Fibroblast of lung (primary cell): ENCODE results near the gene CREB3. TPM values are rescaled to one million over a fixed set of nuclear protein-coding genes. Genes with fewer than 3 reads are reported as not detected.

ENCODE experiments used
- DNase-seq, 2 donors: peaks; one replicate each; pipeline versions ENCODE4 v3.0.0 to v3.0.0-alpha.2; 2010; ENCODE audit warnings: low read depth in 2 of 2
- H2AFZ ChIP-seq: 2 replicates; pipeline ENCODE4 v1.5.1; 2012; ENCODE audit warnings: low read length, control low read depth, inconsistent platforms
- H3K27ac ChIP-seq: 2 replicates; pipeline ENCODE4 v1.5.1; 2011; ENCODE audit warnings: low read length, control low read depth; ENCODE audit not compliant: insufficient read depth
- H3K27me3 ChIP-seq: 2 replicates; pipeline ENCODE4 v1.5.1; 2011; ENCODE audit warnings: mild to moderate bottlenecking, low read length; ENCODE audit not compliant: control insufficient read depth, insufficient read depth
- H3K36me3 ChIP-seq: 2 replicates; pipeline ENCODE4 v1.5.1; 2011; ENCODE audit warnings: low read length; ENCODE audit not compliant: control insufficient read depth, insufficient read depth
- H3K4me1 ChIP-seq: 2 replicates; pipeline ENCODE4 v1.5.1; 2011; ENCODE audit warnings: low read length; ENCODE audit not compliant: control insufficient read depth, insufficient read depth; ENCODE audit errors: extremely low read depth
- H3K4me2 ChIP-seq: 2 replicates; pipeline ENCODE4 v1.5.1; 2011; ENCODE audit warnings: low read length, control low read depth; ENCODE audit not compliant: insufficient read depth; ENCODE audit errors: extremely low read depth
- H3K4me3 ChIP-seq, 4 experiments: fragments of 200-600 bp in 1 of 4; sonication (generic) in 1 of 4; replicated peaks in 1 of 4; 2 replicates each; pipeline ENCODE4 v1.5.1; 2011 to 2016; ENCODE audit warnings: low read length in 4 of 4, low read depth in 3 of 4, mild to moderate bottlenecking in 3 of 4, control low read depth in 2 of 4, inconsistent platforms in 1 of 4, mixed read lengths in 1 of 4; ENCODE audit not compliant: insufficient read depth in 1 of 4; ENCODE audit errors: control extremely low read depth in 1 of 4
- H3K79me2 ChIP-seq: 2 replicates; pipeline ENCODE4 v1.5.1; 2012; ENCODE audit warnings: mild to moderate bottlenecking, low read length, inconsistent platforms; ENCODE audit not compliant: control insufficient read depth, insufficient read depth
- H3K9ac ChIP-seq: 2 replicates; pipeline ENCODE4 v1.5.1; 2011; ENCODE audit warnings: mild to moderate bottlenecking, low read length, control low read depth; ENCODE audit not compliant: insufficient read depth
- H3K9me3 ChIP-seq: 2 replicates; pipeline ENCODE4 v1.5.1; 2012; ENCODE audit warnings: low read depth, low read length; ENCODE audit not compliant: control insufficient read depth, insufficient read depth
- H4K20me1 ChIP-seq: 2 replicates; pipeline ENCODE4 v1.5.1; 2011; ENCODE audit warnings: low read length; ENCODE audit not compliant: control insufficient read depth, insufficient read depth; ENCODE audit errors: extremely low read depth
- EZH2 ChIP-seq: IDR thresholded peaks from 2 replicates; pipeline ENCODE4 v1.5.1; 2012; ENCODE audit warnings: low read length, control low read depth, mild to moderate bottlenecking; ENCODE audit errors: missing control alignments
- polyA plus RNA-seq, 2 donors: library from polyadenylated mRNA; depleted of rRNA in 1 of 2; stranded (reverse) in 1 of 2; unstranded in 1 of 2; fragments of >200 nt; gene quantifications; 2 replicates each; pipeline ENCODE4 v1.2.1, GENCODE V29; 2011 to 2012; ENCODE audit warnings: missing spikeins in 1 of 2
- total RNA-seq: library from RNA; depleted of rRNA; stranded (reverse); fragments of >200 nt; gene quantifications from 2 replicates; pipeline ENCODE4 v1.2.1, GENCODE V29; 2014
- TF ChIP-seq, protein P1 (sequence below), 2 donors: IDR thresholded peaks in 1 of 2; conservative IDR thresholded peaks in 1 of 2; 1 replicate in 1 of 2; 2 replicates in 1 of 2; pipeline ENCODE4 v1.5.1; 2011 to 2012; ENCODE audit warnings: low read length in 2 of 2, control low read depth in 1 of 2, inconsistent platforms in 1 of 2, low read depth in 1 of 2, mild to moderate bottlenecking in 1 of 2

CREB3 gene
- total and polyA plus RNA-seq, 2 donors (not counting 1 experiment from before 2014, with no cell fraction given) = 50.2 to 70.2 TPM

DNA sequence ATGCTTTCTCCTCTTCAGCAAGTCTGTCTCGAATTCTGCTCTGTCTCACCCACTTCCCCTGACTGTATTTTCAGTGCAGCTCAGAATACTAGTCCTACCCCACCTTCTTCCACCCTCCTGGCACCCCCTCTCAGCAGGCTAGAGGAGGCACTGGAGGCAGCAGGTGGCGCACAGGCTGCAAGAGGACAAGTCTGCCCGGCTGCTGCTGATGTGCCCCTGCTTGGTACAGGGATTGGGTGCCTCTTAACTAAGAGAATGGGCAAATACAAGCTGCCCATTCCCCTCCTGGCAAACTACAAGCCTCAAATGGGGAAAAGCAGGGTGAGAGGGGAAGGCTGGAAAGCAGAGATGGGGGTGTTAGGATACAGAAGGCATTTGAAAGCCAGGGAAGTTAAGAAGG is 5.5 kb upstream of the CREB3 start:
- DNase-seq = peak; percentile 54 to 62
- H4K20me1 ChIP-seq = no peaks in the 10 kb centered on the region

DNA sequence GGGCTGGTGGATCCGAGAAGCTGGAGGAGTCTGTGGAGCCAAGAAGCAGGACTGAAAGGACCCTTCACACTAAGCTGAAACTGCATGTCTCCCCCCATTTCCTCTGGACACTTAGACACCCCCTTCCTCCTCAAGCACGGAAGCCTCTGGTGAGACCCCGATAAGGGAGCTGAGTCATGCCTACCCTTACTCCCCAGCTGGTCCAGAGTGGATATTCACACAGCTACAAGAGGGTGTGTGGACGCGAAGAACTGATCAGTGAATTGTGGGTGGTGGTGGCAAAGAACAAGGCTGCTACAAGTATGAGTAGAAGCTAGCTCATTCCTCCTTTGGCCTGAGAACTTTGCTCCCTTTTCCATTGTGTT is 4.8 kb upstream of the CREB3 start:
- H3K9me3 ChIP-seq = no peaks in the 10 kb centered on the region
- H3K27ac ChIP-seq = peak overlapping the region; percentile 94
- peak overlapping the region; percentile 71 to 99 (median 96) for H3K4me3 ChIP-seq
- no peak for DNase-seq
- peaks cover 77% of the 10 kb centered on the region for H3K79me2 ChIP-seq
- no peaks in the 10 kb centered on the region for H3K27me3 ChIP-seq
- no peak overlapping the region for H2AFZ ChIP-seq
- H3K4me1 ChIP-seq = peaks cover 17% of the 10 kb centered on the region
- no peak for TF ChIP-seq EZH2
- TF ChIP-seq, protein P1, sequence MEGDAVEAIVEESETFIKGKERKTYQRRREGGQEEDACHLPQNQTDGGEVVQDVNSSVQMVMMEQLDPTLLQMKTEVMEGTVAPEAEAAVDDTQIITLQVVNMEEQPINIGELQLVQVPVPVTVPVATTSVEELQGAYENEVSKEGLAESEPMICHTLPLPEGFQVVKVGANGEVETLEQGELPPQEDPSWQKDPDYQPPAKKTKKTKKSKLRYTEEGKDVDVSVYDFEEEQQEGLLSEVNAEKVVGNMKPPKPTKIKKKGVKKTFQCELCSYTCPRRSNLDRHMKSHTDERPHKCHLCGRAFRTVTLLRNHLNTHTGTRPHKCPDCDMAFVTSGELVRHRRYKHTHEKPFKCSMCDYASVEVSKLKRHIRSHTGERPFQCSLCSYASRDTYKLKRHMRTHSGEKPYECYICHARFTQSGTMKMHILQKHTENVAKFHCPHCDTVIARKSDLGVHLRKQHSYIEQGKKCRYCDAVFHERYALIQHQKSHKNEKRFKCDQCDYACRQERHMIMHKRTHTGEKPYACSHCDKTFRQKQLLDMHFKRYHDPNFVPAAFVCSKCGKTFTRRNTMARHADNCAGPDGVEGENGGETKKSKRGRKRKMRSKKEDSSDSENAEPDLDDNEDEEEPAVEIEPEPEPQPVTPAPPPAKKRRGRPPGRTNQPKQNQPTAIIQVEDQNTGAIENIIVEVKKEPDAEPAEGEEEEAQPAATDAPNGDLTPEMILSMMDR (conservative IDR thresholded peaks at IDR 0.05 in 1 of 2, IDR thresholded peaks at IDR 0.05 in 1 of 2; ENCODE audit: low read depth in 1 of 2, low read length in 2 of 2) = no peak
- peaks cover 23% of the 10 kb centered on the region for H3K36me3 ChIP-seq
- no peaks in the 10 kb centered on the region for H4K20me1 ChIP-seq
- H3K4me2 ChIP-seq = peak overlapping the region; percentile 100
- H3K9ac ChIP-seq = peak overlapping the region; percentile 53

More for the DNA sequence above, 5.5 kb upstream of the CREB3 start:
- peak overlapping the region; percentile 100 for H3K4me2 ChIP-seq
- peaks cover 17% of the 10 kb centered on the region for H3K4me1 ChIP-seq
- H3K36me3 ChIP-seq = peaks cover 26% of the 10 kb centered on the region
- H3K27ac ChIP-seq = peak overlapping the region; percentile 94
- no peak for TF ChIP-seq EZH2
- TF ChIP-seq, protein P1 (conservative IDR thresholded peaks at IDR 0.05 in 1 of 2, IDR thresholded peaks at IDR 0.05 in 1 of 2; ENCODE audit: low read depth in 1 of 2, low read length in 2 of 2) = peak; percentile 6 to 19
- no peaks in the 10 kb centered on the region for H3K27me3 ChIP-seq
- no peaks in the 10 kb centered on the region for H3K9me3 ChIP-seq
- no peak overlapping the region for H3K9ac ChIP-seq
- H3K79me2 ChIP-seq = peaks cover 82% of the 10 kb centered on the region
- H3K4me3 ChIP-seq = peak overlapping the region in 3 of 4 experiments; percentile 95 to 99 (median 96)
- H2AFZ ChIP-seq = no peak overlapping the region

DNA sequence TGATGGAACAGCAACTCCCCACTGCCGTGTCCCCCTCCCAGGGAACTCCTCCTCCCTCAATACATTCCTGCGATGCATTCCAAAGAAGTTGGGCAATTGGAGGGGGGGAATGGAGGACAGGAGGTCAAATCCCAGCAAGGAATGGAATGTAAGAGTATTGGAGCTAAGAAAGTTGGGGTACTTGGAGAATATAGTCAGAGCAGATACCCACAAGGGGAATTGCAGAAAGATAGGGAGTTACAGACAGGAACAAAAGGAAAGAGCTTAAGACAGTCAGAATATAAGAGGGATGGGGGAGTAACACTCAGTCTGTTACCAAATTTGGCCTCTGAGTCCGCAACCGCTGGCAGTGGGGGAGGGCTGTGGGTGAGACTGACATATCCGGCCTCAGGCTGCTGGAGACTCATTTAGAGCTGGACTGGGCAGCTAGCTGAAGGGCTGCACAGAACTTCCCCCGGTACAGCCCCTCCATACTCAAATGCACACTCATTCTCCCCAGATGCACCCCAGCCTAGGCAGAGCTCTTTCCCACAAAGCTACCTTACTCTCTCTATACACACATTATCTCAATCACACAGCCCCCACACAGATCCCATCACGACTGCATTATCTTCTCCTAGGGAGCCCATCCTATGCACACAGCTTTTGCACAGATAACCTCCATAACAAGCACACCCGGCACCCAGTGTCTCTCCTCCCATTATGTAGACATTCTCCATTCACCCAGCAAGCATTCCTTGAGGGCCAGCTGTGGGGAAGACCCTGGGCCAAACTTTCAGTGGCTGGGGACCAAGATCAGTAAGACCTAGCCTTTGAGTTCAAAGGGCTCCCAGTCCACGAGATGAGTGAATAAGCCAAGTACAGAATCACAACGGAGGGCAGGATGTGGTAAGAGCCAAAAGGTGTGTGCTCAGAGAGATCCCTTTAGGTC is 4.2 kb upstream of the CREB3 start:
- Histone ChIP-seq H2AFZ (no peak overlapping the region), H3K4me3 (peak overlapping the region; percentile 71 to 99 (median 96))

More for the DNA sequence above, 4.2 kb upstream of the CREB3 start:
- Histone ChIP-seq H3K4me1 (peaks cover 17% of the 10 kb centered on the region), H3K9ac (peak overlapping the region; percentile 72), H3K9me3 (no peaks in the 10 kb centered on the region), H3K36me3 (peaks cover 22% of the 10 kb centered on the region), H3K79me2 (peaks cover 83% of the 10 kb centered on the region), H4K20me1 (no peaks in the 10 kb centered on the region), H3K27me3 (no peaks in the 10 kb centered on the region), H3K27ac (peak overlapping the region; percentile 94), H3K4me2 (peak overlapping the region; percentile 100)
- DNase-seq = peak; percentile 91 to 92
- TF ChIP-seq, protein P1 (conservative IDR thresholded peaks at IDR 0.05 in 1 of 2, IDR thresholded peaks at IDR 0.05 in 1 of 2; ENCODE audit: low read depth in 1 of 2, low read length in 2 of 2) = no peak
- TF ChIP-seq EZH2 = no peak
